ENCODE results near the gene SGMS1. TPM values are rescaled to one million over a fixed set of nuclear protein-coding genes. Genes with fewer than 3 reads are reported as not detected.
A peak's percentile ranks its signal among the peaks of the same experiment; 100 is the strongest.
"Not testable (repeated sequence)": the region's sequence is repeated elsewhere in the genome, so short reads cannot be mapped to it uniquely, and the experiment has no call there.

SGMS1 gene
- total and polyA plus RNA-seq, 2 donors (not counting 1 experiment from before 2014, with no cell fraction given): 39.9 to 82.1 TPM

DNA sequence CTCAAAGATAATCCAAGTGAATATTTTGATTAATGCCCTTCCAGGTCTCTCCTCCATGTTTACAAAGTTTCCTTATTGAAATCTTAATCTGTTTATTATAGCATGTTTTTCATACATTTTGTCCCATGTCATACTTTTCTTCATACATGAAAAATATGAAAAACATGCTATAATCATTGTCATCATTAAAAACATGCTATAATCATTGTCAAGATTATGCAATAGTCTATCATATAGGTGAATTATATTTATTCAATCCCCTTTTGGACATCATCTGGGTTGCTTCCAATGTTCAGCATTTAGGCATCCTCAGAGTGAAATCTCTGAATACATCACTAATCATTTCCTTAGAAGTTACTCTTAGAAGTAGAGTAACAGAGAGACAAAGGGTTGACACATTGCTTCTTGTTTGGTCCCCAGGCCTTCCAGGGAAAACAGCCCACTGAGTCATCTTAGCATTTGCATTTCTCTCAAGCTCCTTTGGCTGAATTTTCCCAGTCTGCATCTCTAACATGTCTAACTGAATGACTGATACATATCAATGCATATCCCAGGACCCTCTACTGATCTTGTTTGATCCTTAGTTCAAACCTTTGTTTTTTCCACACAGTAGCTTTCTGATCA lies 87.0 kb downstream of the SGMS1 start:
- H3K4me1 ChIP-seq (ENCODE audit: control insufficient read depth, extremely low read depth, insufficient read depth, low read length): no peaks in the 10 kb centered on the region
- H3K9ac ChIP-seq (ENCODE audit: insufficient read depth, low read length): no peak overlapping the region
- no peaks in the 10 kb centered on the region for H3K9me3 ChIP-seq (ENCODE audit: control insufficient read depth, insufficient read depth, low read depth, low read length)
- no peak overlapping the region for H3K4me2 ChIP-seq (ENCODE audit: extremely low read depth, insufficient read depth, low read length)
- peak in 1 of 2 donors; percentile 61 for DNase-seq (ENCODE audit: low read depth in 2 of 2)
- H3K27me3 ChIP-seq (ENCODE audit: control insufficient read depth, insufficient read depth, low read length): no peaks in the 10 kb centered on the region
- H3K79me2 ChIP-seq (ENCODE audit: control insufficient read depth, insufficient read depth, low read length): no peaks in the 10 kb centered on the region
- H2AFZ ChIP-seq (ENCODE audit: low read length): no peak overlapping the region
- H4K20me1 ChIP-seq (ENCODE audit: control insufficient read depth, extremely low read depth, insufficient read depth, low read length): no peaks in the 10 kb centered on the region
- no peak overlapping the region for H3K4me3 ChIP-seq (replicated peaks in 1 of 4; ENCODE audit: control extremely low read depth in 1 of 4, insufficient read depth in 1 of 4, low read depth in 3 of 4, low read length in 4 of 4)
- H3K36me3 ChIP-seq (ENCODE audit: control insufficient read depth, insufficient read depth, low read length): no peaks in the 10 kb centered on the region
- TF ChIP-seq, protein P1, sequence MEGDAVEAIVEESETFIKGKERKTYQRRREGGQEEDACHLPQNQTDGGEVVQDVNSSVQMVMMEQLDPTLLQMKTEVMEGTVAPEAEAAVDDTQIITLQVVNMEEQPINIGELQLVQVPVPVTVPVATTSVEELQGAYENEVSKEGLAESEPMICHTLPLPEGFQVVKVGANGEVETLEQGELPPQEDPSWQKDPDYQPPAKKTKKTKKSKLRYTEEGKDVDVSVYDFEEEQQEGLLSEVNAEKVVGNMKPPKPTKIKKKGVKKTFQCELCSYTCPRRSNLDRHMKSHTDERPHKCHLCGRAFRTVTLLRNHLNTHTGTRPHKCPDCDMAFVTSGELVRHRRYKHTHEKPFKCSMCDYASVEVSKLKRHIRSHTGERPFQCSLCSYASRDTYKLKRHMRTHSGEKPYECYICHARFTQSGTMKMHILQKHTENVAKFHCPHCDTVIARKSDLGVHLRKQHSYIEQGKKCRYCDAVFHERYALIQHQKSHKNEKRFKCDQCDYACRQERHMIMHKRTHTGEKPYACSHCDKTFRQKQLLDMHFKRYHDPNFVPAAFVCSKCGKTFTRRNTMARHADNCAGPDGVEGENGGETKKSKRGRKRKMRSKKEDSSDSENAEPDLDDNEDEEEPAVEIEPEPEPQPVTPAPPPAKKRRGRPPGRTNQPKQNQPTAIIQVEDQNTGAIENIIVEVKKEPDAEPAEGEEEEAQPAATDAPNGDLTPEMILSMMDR (conservative IDR thresholded peaks at IDR 0.05 in 1 of 2, IDR thresholded peaks at IDR 0.05 in 1 of 2; ENCODE audit: low read depth in 1 of 2, low read length in 2 of 2): no peak
- TF ChIP-seq EZH2 (IDR thresholded peaks at IDR 0.05; ENCODE audit: low read length, missing control alignments): no peak
- H3K27ac ChIP-seq (ENCODE audit: insufficient read depth, low read length): no peak overlapping the region

DNA sequence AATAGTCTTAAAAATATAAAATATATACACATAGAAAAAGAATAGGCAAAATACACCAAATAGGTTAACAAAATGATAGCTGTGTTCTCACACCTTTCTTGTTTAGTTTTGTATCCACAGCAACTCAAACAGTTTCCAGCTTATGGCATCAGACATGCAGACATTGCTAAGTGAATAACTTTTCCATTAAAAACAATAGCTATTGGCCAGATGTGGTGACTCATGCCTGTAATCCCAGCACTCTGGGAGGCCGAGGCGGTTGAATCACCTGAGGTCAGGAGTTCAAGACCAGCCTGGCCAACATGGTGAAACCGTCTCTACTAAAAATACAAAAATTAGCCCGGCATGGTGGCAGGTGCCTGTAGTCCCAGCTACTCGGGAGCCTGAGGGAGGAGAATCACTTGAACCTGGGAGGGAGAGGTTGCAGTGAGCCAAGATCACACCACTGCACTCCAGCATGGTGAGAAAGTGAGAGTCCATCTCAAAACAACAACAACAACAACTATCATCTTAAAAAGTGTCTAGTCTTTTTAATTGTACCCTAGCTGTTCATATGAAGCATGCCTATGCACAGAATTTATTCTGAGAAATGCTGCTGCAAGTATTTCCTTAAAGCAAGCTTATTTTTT lies 88.9 kb downstream of the SGMS1 start:
- not testable (repeated sequence) for H3K4me2 ChIP-seq (ENCODE audit: extremely low read depth, insufficient read depth, low read length); H3K27me3 ChIP-seq (ENCODE audit: control insufficient read depth, insufficient read depth, low read length); H3K9me3 ChIP-seq (ENCODE audit: control insufficient read depth, insufficient read depth, low read depth, low read length); H2AFZ ChIP-seq (ENCODE audit: low read length); H3K27ac ChIP-seq (ENCODE audit: insufficient read depth, low read length); H3K79me2 ChIP-seq (ENCODE audit: control insufficient read depth, insufficient read depth, low read length); H3K9ac ChIP-seq (ENCODE audit: insufficient read depth, low read length); H4K20me1 ChIP-seq (ENCODE audit: control insufficient read depth, extremely low read depth, insufficient read depth, low read length); H3K4me3 ChIP-seq (replicated peaks in 1 of 4; ENCODE audit: control extremely low read depth in 1 of 4, insufficient read depth in 1 of 4, low read depth in 3 of 4, low read length in 4 of 4); H3K36me3 ChIP-seq (ENCODE audit: control insufficient read depth, insufficient read depth, low read length); H3K4me1 ChIP-seq (ENCODE audit: control insufficient read depth, extremely low read depth, insufficient read depth, low read length)
- peak; percentile 79 to 88 for DNase-seq (ENCODE audit: low read depth in 2 of 2)

DNA sequence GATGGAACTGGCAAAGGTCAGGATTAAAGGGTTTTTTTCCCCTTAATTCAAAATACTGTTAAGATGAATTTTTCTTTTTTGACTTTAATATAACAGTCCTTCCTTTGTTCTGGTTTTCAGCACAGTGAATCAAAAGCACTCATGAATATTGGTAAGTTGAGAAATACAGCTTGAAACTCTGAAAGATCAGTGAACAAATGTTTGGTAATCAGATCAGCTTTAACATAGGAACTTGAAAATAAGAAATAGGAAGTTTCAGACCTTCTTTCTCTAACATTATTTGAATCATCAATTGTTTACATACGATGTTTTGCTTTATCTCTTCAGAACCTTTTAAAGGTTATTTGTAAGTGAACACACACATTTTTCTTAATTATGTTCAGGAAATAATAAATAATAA lies 90.5 kb downstream of the SGMS1 start:
- Histone ChIP-seq H3K79me2 (ENCODE audit: control insufficient read depth, insufficient read depth, low read length) (no peaks in the 10 kb centered on the region), H3K4me1 (ENCODE audit: control insufficient read depth, extremely low read depth, insufficient read depth, low read length) (no peaks in the 10 kb centered on the region), H3K9me3 (ENCODE audit: control insufficient read depth, insufficient read depth, low read depth, low read length) (no peaks in the 10 kb centered on the region), H3K27me3 (ENCODE audit: control insufficient read depth, insufficient read depth, low read length) (no peaks in the 10 kb centered on the region), H3K36me3 (ENCODE audit: control insufficient read depth, insufficient read depth, low read length) (no peaks in the 10 kb centered on the region), H4K20me1 (ENCODE audit: control insufficient read depth, extremely low read depth, insufficient read depth, low read length) (no peaks in the 10 kb centered on the region), H3K9ac (ENCODE audit: insufficient read depth, low read length) (no peak overlapping the region), H2AFZ (ENCODE audit: low read length) (no peak overlapping the region), H3K4me2 (ENCODE audit: extremely low read depth, insufficient read depth, low read length) (no peak overlapping the region), H3K4me3 (replicated peaks in 1 of 4; ENCODE audit: control extremely low read depth in 1 of 4, insufficient read depth in 1 of 4, low read depth in 3 of 4, low read length in 4 of 4) (no peak overlapping the region), H3K27ac (ENCODE audit: insufficient read depth, low read length) (no peak overlapping the region)
- TF ChIP-seq, protein P1 (conservative IDR thresholded peaks at IDR 0.05 in 1 of 2, IDR thresholded peaks at IDR 0.05 in 1 of 2; ENCODE audit: low read depth in 1 of 2, low read length in 2 of 2): no peak
- TF ChIP-seq EZH2 (IDR thresholded peaks at IDR 0.05; ENCODE audit: low read length, missing control alignments): no peak
- DNase-seq (ENCODE audit: low read depth in 2 of 2): no peak
